ENCODE data around the gene KRT73.

KRT73 gene

DNA sequence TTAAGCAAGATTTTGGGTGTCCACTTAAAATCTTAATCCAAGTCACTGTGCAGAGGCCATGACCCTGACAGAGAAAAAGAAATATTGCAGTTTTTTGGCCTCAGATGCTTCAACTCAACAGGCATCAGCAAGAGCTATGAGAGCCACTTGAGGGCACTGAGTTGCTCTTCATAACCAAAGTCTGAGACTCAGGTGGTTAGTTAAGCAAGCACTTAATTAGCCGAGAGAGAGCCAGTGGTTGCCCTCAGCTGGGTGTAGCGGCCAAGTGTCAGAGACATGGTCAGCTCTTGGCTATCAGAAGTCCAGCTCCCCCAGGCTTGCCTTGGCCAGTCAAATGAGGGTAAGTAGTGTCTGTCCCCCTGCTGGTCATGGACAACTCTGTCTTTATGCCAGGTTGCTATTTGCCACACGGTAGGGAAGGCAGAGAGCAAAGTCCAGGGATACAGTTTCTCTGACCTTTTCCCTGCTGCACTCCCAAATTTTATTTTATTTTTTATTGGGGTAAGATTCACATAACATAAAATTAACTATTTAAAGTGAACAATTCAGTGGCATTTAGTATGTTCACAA is 56.4 kb downstream of the KRT73 start:
- no peak for FAIRE-seq

DNA sequence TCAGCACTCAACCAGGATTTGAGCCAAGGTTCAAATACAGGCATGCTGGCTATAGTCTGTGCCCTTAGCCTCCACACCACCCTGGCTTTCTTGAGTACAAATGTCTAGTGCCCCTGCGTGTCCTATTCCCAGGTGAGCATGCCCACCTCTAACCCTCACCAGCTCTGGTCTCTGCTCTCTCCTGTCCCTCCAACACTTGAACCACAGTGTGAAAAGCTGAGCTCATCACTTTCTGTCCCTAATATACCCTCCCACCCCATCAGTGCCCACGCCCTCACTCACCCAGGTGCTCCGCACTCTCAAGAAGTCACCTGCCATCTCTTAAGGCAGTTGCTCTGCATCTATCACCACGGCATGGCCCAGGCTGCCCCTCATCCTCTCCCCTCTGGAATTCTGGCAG is 58.4 kb downstream of the KRT73 start:
- no peak for FAIRE-seq

DNA sequence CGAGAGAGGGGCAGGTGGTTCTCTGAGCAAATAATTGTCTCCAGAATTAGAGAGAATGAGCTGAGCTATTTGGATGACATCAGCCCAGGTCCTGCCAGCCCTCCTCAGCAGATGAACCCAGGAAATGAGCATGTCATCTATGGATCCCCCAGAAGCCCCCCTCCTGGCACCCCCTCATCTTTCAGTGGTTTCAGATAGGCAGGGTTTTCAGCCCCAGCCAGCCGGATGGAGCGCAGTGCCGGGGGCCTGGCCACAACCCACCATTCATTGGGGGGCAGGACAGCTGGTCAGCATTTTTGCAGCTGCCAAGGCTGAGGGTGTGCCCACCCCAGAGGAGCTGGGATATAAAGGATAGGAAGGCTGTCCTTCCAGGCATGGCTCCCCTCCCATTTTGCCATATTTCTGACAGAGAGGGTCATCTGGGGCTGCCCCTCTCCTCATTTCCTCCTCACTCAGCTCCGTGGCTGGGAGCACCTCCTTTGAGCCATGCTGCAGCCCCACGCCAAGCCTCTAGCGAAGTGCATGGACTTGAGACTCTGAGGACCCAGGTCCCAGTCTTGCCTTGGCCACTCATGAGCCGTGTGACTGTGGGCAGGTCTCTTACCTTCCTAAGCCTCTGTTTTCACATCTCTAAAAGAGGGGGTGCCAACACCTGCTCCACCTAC is 59.4 kb downstream of the KRT73 start:
- FAIRE-seq = no peak

Measured in islet of Langerhans (tissue), 1 donor.